ENCODE results near the gene SPPL3. TPM values are rescaled to one million over a fixed set of nuclear protein-coding genes. Genes with fewer than 3 reads are reported as not detected.
A peak's percentile ranks its signal among the peaks of the same experiment; 100 is the strongest.

The SPPL3 gene
- total RNA-seq, 2 donors from 2014 or later = 44.6 to 60.7 TPM

DNA sequence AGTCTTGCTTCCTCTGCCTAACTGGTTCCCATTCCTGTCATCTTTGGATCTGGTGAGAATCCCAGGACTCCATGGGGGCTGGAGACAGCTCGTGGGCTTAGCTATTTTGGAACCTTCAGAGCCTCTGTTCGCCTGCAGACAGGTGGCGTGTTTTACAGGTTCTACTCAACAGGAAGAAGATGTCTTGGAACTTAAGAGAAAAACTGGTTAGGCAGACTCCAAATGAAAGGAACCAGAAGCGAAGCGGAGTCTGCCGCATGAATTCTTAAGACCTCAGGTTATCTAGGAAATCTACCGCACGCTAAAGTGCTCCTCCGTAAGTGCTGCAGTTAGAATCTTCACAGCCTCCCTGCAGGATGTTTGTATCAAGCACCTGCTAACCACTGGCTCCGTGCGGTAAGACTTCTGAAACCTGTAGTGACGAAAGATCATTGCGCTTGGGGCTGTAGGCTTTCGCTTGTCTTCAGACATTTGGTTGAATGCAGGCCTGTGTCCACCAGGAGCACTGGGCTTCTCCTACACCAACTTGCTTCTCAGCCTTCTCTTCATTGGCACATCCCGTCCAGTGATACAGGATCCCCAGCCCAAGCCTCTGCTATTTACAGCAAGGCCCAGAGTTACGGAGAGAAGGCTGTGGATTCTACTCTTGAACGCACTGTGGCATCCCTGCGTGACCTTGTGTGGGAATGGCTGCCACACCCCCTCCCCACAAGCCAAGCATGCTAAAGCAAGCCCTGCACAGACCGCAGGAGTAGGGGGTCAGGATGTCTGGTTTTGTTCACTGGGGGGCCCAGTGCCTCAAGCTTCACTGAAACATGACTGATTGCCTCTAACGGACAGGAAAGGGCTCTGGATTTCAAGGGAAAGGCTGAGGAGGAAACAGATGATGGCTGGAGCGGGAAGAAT, 143.6 kb downstream of the SPPL3 start:
- Mint-ChIP-seq H3K27ac (peak overlapping the region; percentile 83), H3K4me3 (peak overlapping the region; percentile 61), H3K4me1 (peaks cover 10% of the 10 kb centered on the region), H3K27me3 (no peaks in the 10 kb centered on the region), H3K36me3 (ENCODE audit: low read depth) (peaks cover 5% of the 10 kb centered on the region)
- ATAC-seq (peak; percentile 84), DNase-seq (no peak)
- H3K9me3 ChIP-seq (ENCODE audit: control insufficient read depth, low read length, poor library complexity, severe bottlenecking) = no peaks in the 10 kb centered on the region

GRCh38 chr12:120759591-120760348, 144.4 kb downstream of the SPPL3 start:
- no peaks in the 10 kb centered on the region for H3K27me3 Mint-ChIP-seq
- DNase-seq = no peak
- H3K4me3 Mint-ChIP-seq = peak overlapping the region; percentile 61
- peaks cover 5% of the 10 kb centered on the region for H3K36me3 Mint-ChIP-seq (ENCODE audit: low read depth)
- no peaks in the 10 kb centered on the region for H3K9me3 ChIP-seq (ENCODE audit: control insufficient read depth, low read length, poor library complexity, severe bottlenecking)
- H3K27ac Mint-ChIP-seq = peak overlapping the region; percentile 83
- peaks cover 10% of the 10 kb centered on the region for H3K4me1 Mint-ChIP-seq
- no peak for ATAC-seq

DNA sequence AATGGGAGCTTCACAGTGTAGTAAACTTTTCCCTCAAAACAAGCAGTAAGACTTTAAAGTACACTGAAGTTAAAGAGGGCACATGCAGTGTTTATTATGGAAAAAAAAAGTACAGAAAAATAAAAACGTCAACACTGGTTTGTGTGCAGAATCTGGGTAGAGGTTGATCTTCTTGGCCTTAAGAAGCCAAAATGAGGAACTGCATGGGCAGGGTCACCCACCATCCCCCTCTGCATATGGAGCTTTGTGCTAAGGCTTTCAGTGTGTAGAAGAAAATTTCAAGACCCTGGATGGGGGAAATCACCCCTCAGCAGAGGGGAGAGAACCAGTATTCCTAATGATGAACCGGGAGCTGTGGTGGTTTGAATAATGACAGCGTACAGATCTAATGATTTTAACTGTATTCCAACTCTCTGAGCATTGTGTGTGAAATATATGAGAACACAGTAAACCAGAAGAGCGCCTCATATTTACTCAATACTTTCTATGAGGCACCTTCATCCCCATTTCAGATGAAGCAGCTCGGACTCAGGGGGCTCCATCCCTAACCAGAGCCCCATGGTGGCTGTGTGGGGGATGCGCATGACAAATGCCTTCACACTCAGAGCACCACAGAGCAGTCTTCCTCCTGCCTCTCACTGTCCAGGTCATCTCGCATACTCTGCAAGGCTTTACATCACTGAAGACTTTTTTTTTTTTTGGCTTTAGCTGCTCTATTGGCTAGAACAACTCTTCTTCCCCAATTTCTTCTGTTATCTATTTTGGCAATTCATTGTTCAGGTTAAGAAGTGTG, 145.2 kb downstream of the SPPL3 start:
- no peak overlapping the region for H3K4me3 Mint-ChIP-seq
- H3K27ac Mint-ChIP-seq = no peak overlapping the region
- peaks cover 10% of the 10 kb centered on the region for H3K4me1 Mint-ChIP-seq
- H3K9me3 ChIP-seq (ENCODE audit: control insufficient read depth, low read length, poor library complexity, severe bottlenecking) = no peaks in the 10 kb centered on the region
- ATAC-seq (no peak), DNase-seq (no peak)
- peaks cover 5% of the 10 kb centered on the region for H3K36me3 Mint-ChIP-seq (ENCODE audit: low read depth)
- H3K27me3 Mint-ChIP-seq = no peaks in the 10 kb centered on the region

- Mint-ChIP-seq H3K4me1 (peaks cover 10% of the 10 kb centered on the region), H3K36me3 (ENCODE audit: low read depth) (peaks cover 5% of the 10 kb centered on the region), H3K27ac (no peak overlapping the region), H3K4me3 (no peak overlapping the region), H3K27me3 (no peaks in the 10 kb centered on the region)
- H3K9me3 ChIP-seq (ENCODE audit: control insufficient read depth, low read length, poor library complexity, severe bottlenecking) = no peaks in the 10 kb centered on the region
- no peak for DNase-seq
- no peak for ATAC-seq
These were observed 146.2 kb downstream of the SPPL3 start for GRCh38 chr12:120757949-120758348.

DNA sequence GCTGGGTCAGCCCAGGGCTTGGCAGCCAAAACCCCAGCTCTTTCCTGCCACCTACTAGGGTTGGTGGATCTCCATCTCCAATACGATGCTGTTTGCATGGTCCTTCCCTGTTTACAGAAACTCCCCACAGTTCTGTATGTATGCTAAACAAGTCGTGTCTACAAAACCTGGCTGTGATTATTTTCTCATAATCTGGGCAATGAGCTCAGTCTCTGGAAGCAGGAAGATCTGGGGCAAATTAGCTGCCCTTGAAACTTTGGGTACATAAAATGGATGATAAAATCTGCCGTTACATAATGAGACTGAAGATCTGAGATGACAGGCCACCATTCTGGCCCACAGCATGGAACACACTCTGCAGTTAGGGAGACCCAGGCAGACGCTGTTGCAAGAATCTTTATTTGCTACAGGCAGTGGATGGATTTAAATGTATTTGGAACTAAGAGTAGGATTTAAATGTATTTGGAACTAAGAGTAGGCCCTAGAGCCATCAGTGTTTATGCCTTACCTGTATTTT, 146.9 kb downstream of the SPPL3 start:
- H3K27ac Mint-ChIP-seq = no peak overlapping the region

DNA sequence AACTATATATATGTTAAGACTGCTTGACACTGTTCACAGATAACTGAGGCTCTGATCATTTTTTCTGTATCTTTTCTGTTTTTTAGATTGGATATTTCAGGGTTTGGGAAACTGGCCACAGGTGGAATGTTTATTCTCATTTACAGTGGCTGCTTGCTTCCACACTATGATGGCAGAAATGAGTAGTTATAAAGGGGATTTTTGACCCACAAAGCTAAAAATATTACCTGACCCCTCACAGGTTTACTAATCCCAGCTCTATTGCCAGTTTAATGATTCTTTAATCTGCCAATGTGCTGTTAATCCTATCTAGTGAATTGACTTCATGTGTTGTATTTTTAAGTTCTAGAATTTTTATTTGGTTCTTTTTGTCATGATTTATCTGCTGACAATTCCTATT, 148.9 kb downstream of the SPPL3 start:
- H3K27ac Mint-ChIP-seq = no peak overlapping the region

More for the DNA sequence above, 146.9 kb downstream of the SPPL3 start:
- peaks cover 5% of the 10 kb centered on the region for H3K36me3 Mint-ChIP-seq (ENCODE audit: low read depth)
- ATAC-seq (no peak), DNase-seq (no peak)
- peaks cover 10% of the 10 kb centered on the region for H3K4me1 Mint-ChIP-seq
- no peaks in the 10 kb centered on the region for H3K9me3 ChIP-seq (ENCODE audit: control insufficient read depth, low read length, poor library complexity, severe bottlenecking)
- H3K27me3 Mint-ChIP-seq = no peaks in the 10 kb centered on the region
- H3K4me3 Mint-ChIP-seq = no peak overlapping the region

DNA sequence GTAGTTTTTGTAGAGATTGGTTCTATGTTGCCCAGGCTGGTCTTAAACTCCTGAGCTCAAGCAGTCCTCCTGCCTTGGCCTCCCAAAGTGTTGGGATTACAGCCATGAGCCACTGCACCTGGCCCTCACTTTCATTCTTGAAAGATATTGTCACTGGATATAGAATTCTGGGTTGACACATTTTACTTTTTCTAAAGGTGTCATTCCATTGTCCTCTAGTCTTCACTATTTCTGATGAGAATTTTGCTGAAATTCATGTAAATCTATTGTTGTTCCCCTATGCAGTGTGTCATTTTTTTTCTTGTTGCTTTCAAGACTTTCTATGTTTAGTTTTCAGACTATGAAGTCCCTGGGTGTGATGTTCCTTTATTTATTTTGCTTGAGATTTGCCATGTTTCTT, 149.4 kb downstream of the SPPL3 start:
- Mint-ChIP-seq H3K36me3 (ENCODE audit: low read depth) (no peaks in the 10 kb centered on the region), H3K27ac (no peak overlapping the region), H3K4me3 (no peak overlapping the region), H3K27me3 (no peaks in the 10 kb centered on the region), H3K4me1 (peaks cover 7% of the 10 kb centered on the region)
- H3K9me3 ChIP-seq (ENCODE audit: control insufficient read depth, low read length, poor library complexity, severe bottlenecking) = no peaks in the 10 kb centered on the region
- ATAC-seq (no peak), DNase-seq (no peak)

More for the DNA sequence above, 148.9 kb downstream of the SPPL3 start:
- no peaks in the 10 kb centered on the region for H3K27me3 Mint-ChIP-seq
- H3K4me3 Mint-ChIP-seq = no peak overlapping the region
- DNase-seq = no peak
- no peaks in the 10 kb centered on the region for H3K36me3 Mint-ChIP-seq (ENCODE audit: low read depth)
- peaks cover 7% of the 10 kb centered on the region for H3K4me1 Mint-ChIP-seq
- no peak for ATAC-seq
- H3K9me3 ChIP-seq (ENCODE audit: control insufficient read depth, low read length, poor library complexity, severe bottlenecking) = no peaks in the 10 kb centered on the region

GRCh38 chr12:120751389-120751788, 152.8 kb downstream of the SPPL3 start:
- Mint-ChIP-seq H3K27ac (peak overlapping the region; percentile 19), H3K36me3 (ENCODE audit: low read depth) (no peaks in the 10 kb centered on the region), H3K4me1 (peaks cover 4% of the 10 kb centered on the region), H3K27me3 (no peaks in the 10 kb centered on the region), H3K4me3 (no peak overlapping the region)
- ATAC-seq = no peak
- DNase-seq = no peak
- no peaks in the 10 kb centered on the region for H3K9me3 ChIP-seq (ENCODE audit: control insufficient read depth, low read length, poor library complexity, severe bottlenecking)

DNA sequence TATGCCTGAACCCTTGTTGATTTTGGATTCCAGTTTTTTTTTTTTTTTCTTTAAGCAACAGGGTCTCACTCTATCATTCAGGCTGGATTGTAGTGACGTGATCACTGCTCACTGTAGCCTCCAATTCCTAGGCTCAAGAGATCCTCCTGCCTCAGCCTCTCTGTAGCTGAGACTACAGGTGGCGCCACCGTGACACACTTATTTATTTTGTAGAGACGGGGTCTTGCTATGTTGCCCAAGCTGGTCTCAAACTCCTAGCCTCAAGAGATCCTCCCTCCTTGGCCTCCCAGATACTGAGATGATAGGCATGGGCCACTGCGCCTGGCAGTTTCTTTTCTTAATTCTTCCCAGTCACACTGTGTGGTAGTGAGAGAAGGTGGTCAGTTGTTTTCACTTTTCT, 153.4 kb downstream of the SPPL3 start:
- Mint-ChIP-seq H3K4me1 (peaks cover 4% of the 10 kb centered on the region), H3K27me3 (no peaks in the 10 kb centered on the region), H3K27ac (no peak overlapping the region), H3K4me3 (no peak overlapping the region), H3K36me3 (ENCODE audit: low read depth) (no peaks in the 10 kb centered on the region)
- no peak for DNase-seq
- no peaks in the 10 kb centered on the region for H3K9me3 ChIP-seq (ENCODE audit: control insufficient read depth, low read length, poor library complexity, severe bottlenecking)
- ATAC-seq = no peak

DNA sequence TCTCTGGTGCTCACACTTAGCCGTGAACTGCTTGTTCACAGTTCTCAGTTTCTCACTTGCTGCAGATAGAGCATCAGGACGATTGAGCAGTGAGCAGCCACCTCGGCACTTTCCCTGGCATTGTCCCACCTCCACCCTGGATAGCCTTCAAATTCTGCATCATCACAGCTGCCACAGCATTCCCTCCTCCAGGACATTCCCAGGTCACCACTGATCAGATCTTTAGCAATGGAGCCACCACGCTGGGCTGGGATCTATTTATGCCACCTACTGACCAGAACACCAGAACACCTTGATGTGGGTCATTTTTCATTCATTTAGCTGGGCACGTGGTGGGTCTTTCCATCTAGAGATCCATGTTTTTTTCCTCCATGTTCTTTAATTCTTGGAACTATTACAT, 154.9 kb downstream of the SPPL3 start:
- Mint-ChIP-seq H3K4me3 (no peak overlapping the region), H3K27ac (no peak overlapping the region), H3K27me3 (no peaks in the 10 kb centered on the region), H3K36me3 (ENCODE audit: low read depth) (no peaks in the 10 kb centered on the region), H3K4me1 (peaks cover 4% of the 10 kb centered on the region)
- ATAC-seq = no peak
- no peaks in the 10 kb centered on the region for H3K9me3 ChIP-seq (ENCODE audit: control insufficient read depth, low read length, poor library complexity, severe bottlenecking)
- no peak for DNase-seq

- ATAC-seq (no peak), DNase-seq (no peak)
- Mint-ChIP-seq H3K4me3 (no peak overlapping the region), H3K36me3 (ENCODE audit: low read depth) (no peaks in the 10 kb centered on the region), H3K27me3 (no peaks in the 10 kb centered on the region), H3K4me1 (peaks cover 4% of the 10 kb centered on the region), H3K27ac (no peak overlapping the region)
- no peaks in the 10 kb centered on the region for H3K9me3 ChIP-seq (ENCODE audit: control insufficient read depth, low read length, poor library complexity, severe bottlenecking)
These were observed 155.9 kb downstream of the SPPL3 start for GRCh38 chr12:120748242-120748641.

- no peaks in the 10 kb centered on the region for H3K36me3 Mint-ChIP-seq (ENCODE audit: low read depth)
- DNase-seq (no peak), ATAC-seq (no peak)
- H3K27me3 Mint-ChIP-seq = no peaks in the 10 kb centered on the region
- H3K4me3 Mint-ChIP-seq = no peak overlapping the region
- H3K9me3 ChIP-seq (ENCODE audit: control insufficient read depth, low read length, poor library complexity, severe bottlenecking) = no peaks in the 10 kb centered on the region
- H3K4me1 Mint-ChIP-seq = peaks cover 4% of the 10 kb centered on the region
- no peak overlapping the region for H3K27ac Mint-ChIP-seq
These were observed 159.2 kb downstream of the SPPL3 start for GRCh38 chr12:120744922-120745493.

All from T-helper 17 cell (primary cell).